GOT3 (cell line): ENCODE results near the gene IFIT3.
"Not testable (repeated sequence)": the region's sequence is repeated elsewhere in the genome, so short reads cannot be mapped to it uniquely, and the experiment has no call there.

ENCODE experiments used
- DNase-seq: peaks from one replicate; lab custom pipeline; 2025; ENCODE audit warnings: mixed read lengths; lab: John Stamatoyannopoulos, UW

IFIT3 gene, protein sequence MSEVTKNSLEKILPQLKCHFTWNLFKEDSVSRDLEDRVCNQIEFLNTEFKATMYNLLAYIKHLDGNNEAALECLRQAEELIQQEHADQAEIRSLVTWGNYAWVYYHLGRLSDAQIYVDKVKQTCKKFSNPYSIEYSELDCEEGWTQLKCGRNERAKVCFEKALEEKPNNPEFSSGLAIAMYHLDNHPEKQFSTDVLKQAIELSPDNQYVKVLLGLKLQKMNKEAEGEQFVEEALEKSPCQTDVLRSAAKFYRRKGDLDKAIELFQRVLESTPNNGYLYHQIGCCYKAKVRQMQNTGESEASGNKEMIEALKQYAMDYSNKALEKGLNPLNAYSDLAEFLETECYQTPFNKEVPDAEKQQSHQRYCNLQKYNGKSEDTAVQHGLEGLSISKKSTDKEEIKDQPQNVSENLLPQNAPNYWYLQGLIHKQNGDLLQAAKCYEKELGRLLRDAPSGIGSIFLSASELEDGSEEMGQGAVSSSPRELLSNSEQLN

DNA sequence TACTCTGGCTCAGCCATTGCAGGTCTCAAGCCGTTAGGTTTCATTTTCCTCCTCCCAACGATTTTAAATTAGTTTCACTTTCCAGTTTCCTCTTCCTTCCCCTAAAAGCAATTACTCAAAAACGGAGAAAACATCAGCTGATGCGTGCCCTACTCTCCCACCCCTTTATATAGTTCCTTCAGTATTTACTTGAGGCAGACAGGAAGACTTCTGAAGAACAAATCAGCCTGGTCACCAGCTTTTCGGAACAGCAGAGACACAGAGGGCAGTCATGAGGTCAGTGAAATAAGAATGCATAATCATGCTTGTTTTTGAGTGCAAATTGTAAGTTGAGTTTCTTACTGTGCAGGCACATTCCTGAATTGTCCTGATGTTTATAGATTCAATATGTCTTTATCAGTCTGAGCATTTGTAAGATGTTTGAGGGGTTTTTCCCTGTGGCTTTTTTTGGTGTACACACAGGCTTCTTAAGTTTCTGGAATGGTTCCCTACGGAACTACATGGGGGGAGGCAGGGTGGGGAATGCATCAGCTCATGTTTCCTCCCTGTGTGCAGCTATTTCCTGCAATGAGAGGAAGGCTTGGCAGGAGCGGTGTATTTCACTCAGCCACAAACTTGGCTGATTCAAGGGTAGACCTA, at the start of gene IFIT3:
Gene IFIT3 (plus strand): TSS at position 195 of the 639 bp plus-strand sequence. CDS start 77 bp downstream, at position 272.
- DNase-seq = peak; percentile 13

DNA sequence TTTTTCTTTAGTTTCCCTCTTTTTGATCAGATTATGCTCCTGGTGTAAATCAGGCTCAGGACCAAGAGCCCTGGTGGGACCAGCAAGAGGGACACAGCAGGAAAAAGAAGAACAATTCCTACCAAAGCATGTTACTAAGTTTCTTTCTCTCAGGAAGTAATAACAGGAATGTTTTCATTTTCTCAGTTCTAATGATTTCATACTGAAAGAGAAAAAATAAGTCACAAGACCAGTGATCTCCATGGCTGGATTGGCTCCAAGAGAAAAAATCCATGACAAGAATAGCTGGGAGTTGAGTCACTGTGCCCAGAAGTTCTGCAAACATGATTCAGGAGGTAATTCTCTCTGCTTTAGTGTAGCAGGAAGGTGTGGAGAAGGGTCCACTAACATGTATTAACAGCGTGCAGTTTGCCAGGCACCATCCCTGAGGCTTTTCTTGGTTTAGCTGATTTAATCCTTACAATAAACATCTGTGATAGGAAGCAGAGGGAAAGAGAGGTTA, 49.7 kb upstream of the IFIT3 start:
- DNase-seq = no peak

DNA sequence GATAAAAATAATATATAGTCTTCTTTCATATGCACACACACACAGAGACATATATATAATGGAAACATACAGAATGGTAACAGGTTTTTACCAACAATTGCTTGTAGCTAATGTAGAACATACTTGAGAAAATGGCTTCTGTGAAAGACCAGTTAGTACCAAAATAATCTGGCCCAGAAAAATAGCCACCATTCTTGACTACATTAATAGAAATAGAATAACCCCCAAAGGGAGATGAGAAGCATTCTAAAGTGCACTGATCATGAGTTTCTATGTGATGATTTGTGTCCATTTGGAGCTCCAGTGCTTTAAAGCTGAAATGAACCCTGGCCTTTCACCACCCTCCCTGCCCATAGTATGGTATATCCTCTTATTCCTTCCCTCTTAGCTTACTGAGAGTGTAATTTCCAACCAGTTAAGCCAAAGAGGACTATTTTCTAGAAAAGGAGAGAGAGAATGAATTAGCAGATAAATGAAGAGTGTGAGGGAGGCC, 48.9 kb upstream of the IFIT3 start:
- no peak for DNase-seq

DNA sequence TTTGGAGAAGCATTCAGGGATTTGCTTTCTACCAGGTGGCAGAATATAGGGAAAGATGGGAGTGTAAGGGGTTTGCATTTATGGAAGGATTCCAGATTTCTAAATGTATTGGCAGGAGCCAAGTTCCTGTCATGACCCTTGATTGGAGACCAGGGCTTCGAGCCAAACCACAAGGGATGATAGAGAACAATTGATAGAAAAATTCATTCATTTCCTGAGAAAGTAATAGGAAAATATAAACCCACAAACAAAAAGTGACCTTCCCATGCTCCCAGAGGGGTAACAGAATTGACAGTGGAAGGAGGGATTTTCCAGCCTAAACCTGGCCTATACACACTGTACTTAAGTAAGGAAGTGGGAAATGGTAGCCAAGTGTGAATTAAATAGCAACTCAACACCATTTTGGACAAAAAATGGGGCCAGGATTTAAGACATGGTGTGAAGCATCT, 48.4 kb upstream of the IFIT3 start:
- no peak for DNase-seq

DNA sequence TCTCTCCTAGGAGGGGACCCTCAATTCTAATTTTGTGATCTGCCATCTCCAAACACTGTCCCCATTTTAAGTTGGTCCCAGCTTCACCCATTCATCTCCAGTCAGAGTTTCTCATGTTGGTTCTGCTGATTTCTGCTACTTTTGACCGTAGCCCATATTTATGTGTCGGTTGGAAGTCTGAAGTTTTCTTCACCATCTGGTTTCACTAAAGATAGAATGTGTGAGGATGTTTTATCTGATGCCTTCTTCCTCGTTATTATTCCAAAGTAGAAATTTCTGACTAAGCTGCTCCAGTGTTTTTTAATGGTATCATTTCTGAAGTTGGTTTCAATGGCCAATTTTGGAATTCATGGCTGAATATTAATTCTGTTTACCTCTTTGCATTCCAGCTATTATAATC, 47.3 kb upstream of the IFIT3 start:
- DNase-seq = no peak

DNA sequence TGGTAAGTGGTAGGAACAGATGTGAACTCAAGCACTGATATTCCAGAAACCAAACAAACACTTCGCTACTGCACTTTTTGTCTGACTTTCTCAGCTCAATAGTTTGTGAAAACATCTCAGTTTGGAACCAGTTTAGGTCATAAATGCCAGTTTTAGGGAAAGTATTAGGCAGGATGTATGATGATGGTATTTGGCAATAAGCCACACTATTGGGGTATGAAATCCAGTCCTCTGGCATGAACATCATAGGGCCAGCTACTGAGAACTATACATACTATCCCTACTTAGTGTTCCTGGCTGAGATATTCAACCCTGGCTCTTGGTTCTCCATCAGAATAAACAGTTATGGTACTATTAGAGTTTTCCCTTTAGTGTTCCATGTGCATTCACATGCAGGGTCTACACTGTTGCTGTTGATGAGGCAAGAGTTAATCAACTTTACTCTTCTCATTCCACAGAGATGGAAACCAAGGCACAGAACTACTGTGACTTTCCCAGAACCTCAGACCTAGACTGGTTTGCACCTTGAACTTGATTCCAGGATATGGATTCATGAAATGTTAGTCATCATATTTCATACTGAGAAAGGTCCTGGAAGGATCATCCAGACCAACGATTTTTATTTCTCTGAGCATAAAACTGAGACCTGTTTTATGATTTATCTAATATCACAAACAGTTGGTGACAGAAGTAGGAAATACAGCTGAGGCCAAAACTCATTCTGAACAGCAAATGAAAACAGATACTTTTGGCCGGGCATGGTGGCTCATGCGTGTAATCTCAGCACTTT, 46.0 kb upstream of the IFIT3 start:
- no peak for DNase-seq

DNA sequence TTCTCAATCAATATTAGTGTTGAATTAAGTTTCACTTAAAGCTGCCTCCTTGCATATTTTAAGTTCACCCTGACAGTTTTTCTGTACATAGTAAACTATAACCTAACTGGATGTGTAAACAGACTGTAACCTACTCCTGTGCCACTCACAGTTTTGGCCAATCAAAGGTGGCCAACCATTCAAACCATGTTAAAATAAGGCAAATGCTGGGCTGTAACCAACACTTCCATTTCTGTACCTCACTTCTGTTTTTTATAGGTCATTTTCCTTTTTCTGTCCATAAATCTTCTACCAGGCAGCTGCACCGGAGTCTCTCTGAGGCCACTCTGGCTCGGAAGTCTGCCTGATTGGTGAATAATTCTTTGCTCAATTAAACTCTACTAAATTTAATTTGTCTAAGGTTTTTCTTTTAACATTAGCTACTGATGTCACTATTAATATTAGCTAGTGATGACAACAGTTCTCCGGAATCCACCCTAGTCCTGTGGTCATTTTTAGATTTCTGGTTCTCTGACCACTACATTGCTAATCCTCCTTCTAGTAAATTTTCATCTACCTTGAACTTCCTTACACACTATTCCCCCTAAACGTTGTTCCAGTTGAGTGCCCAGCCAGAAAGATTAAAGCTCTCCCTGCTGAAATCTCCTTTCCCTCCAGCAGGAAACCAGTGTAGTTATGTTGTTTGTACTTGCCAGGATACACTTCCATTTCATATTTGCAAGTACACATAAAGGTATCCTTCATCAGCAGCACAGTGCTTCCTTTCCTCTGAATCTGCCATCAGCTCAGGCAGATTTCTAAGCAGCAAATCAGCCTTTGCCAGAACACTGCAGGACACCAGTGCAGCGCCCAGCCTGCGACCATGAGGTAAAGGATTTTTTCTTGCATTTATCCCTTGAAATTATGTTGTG, 44.5 kb upstream of the IFIT3 start:
- no peak for DNase-seq

DNA sequence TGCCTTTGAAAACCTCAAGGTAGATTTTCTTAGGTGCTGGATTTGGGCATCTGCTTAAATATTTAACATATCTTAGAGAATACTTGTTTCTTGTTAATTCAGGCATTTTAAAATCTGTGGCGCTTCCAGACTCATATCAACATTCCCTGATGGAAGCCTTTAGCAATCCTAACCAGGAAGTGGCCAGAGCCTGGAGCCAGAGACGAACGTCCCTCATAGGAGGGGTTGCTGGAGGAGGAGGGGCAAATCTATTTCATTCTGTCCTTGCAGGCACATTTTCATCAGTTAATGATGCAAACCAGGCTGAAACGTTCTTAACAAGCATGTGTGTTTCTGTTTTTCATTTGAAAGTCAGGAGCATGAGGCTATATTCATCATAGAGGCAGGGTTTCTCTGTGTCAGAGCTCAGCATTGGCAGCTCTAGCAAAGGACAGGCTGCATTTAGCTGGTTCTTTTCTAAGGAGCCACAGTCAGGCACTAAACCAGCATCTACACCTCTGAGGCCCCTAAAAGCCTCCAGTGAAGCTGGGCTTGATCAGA, 43.8 kb upstream of the IFIT3 start:
- DNase-seq = no peak

DNA sequence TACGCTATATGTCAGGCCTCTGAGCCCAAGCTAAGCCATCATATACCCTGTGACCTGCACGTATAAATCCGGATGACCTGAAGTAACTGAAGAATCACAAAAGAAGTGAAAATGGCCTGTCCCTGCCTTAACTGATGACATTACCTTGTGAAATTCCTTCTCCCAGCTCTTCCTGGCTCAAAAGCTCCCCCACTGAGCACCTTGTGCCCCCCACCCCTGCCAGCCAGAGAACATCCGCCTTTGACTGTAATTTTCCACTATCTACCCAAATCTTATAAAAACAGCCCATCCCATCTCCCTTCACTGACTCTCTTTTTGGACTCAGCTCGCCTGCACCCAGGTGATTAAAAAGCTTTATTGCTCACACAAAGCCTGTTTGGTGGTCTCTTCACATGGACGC, 43.1 kb upstream of the IFIT3 start:
- DNase-seq = not testable (repeated sequence)

DNA sequence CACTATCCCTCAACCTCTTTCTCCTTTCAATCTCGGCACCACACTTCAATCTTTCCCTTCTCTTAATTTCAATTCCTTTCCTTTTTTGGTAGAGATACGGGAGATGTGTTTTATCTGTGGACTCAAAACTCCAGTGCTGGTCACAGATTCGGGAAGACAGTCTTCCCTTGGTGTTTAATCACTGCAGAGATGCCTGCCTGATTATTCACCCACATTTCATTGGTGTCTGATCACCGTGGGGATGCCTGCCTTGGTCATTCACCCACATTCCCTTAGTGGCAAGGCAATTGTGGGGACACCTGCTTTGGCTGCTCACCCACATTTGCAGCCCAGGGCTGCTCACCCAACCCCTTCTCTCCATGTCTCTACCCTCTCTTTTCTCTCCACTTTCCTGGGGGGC, 42.5 kb upstream of the IFIT3 start:
- not testable (repeated sequence) for DNase-seq

DNA sequence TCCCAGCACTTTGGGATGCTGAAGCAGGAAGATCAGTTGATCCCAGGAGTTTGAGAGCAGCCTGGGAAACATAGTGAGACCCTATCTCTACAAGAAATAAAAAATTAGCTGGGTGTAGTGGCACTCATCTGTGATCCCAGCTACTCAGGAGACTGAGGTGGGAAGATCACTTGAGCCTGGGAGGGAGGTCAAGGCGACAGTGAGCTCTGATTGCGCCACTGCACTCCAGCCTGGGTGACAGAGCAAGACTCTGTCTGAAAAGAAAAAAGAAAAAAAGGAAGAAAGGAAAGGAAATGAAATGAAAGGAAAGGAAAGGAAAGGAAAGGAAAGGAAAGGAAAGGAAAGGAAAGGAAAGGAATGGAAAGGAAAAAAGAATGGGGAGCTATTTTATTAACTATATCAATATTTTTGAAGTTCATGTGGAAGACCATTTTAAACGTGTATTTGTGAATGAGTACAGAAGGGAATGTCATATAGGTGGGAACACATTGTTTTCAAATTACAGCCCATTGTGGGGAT, 33.0 kb upstream of the IFIT3 start:
- DNase-seq = no peak

DNA sequence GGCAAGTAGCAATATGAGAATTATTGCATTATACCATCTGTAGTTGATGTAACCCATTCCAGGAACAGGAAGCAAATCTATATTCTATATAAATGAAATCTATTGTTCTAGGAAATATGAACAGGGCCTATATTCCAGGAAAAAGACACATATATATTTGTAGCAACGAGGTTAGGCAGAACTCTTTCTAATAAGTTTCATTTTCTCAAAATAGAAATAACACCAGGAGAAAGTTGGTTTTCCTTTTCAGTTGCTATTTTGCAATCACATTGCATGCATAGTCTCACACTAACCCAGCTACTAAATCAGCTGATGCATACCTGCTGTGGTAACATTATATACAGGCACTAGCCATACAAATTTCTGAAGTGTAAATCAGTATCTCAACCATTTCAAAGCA, 32.2 kb upstream of the IFIT3 start:
- no peak for DNase-seq

DNA sequence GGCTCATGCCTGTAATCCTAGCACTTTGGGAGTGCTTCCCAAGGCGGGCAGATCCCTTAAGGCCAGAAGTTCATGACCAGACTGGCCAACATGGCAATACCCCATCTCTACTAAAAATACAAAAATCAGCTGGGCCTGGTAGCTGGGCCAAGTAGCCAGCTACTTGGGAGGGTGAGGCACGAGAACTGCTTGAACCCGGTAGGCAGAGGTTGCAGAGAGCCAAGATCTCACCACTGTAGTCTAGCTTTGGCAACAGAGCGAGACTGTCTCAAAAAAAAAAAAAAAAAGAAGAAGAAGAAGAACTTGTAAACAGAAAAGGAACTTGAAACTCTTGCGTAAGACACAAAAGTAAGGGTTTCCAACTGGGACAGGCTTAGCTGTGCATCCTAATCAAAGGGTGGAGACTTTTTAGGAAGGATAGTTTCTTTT, 31.6 kb upstream of the IFIT3 start:
- DNase-seq = no peak

DNA sequence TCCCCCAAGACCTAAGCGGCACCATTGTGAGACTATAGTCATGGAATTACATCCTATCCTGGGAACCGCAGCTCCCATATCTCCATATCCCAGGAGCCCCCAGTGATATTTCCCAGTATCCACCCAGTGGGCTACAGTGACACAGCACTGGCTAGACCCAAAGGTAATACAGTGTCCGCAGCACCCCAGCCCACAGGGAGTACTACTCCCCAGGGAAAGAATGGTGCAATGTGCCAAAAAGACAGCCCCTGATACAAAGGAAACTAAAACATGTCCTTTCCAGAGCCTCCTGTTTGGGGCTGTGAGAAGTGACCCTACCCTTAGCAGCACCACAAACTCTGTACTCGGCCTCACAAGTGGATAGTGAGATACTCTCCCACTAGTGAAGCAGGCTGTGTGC, 30.4 kb upstream of the IFIT3 start:
- no peak for DNase-seq

DNA sequence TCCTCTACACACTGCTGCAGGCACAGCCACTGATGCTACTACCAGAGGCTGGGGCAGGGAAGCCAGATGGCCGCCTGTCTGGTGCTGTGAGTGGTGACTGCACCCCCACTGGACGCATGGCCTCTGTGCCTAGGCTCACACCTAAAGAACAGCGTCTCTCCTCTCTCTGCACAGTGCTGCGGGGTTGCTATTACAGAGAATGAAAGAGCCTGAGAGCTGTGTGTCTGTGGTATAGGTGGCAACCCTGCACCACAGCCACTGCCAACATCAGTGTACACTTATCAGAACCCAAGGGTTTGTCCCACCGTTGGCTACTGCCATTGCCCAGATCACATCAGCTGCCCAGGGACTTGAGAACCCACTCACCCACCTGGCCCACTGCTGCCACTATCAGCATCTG, 30.0 kb upstream of the IFIT3 start:
- no peak for DNase-seq

DNA sequence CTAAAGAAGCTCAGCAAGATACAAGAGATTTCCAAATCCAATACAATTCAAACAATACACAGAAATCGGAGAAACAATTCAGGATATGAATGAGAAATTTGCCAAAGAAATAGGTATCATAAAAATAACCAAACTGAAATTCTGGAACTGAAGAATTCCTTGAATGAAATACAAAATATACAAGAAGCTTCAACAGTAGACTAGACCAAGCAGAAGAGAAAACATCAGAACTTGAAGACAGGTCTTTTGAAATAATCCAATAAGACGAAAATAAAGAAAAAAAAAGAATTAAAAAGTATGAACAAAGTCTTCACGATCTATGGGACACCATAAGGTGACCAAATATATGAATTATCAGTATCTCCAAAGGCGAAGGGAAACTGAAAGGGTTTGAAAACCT, 28.8 kb upstream of the IFIT3 start:
- DNase-seq = no peak

DNA sequence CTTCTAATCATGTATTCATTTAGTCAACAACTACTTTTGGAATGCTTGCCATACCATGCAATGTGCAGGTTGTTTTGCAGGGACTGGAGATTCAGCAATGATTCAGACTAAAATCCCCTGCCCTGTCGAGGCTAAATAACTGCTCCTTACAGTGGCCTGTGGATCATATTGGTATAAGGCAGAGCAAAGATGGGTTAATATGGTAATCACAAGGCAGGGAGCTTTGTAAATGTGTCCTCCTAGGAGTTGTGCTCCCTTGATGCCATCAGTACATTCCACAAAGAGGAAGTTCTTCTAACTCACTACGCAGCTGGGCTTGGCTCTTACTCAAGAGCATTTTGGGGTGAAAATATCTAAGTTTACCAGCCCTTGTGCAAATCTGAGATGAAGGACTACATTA, 26.6 kb upstream of the IFIT3 start:
- no peak for DNase-seq

DNA sequence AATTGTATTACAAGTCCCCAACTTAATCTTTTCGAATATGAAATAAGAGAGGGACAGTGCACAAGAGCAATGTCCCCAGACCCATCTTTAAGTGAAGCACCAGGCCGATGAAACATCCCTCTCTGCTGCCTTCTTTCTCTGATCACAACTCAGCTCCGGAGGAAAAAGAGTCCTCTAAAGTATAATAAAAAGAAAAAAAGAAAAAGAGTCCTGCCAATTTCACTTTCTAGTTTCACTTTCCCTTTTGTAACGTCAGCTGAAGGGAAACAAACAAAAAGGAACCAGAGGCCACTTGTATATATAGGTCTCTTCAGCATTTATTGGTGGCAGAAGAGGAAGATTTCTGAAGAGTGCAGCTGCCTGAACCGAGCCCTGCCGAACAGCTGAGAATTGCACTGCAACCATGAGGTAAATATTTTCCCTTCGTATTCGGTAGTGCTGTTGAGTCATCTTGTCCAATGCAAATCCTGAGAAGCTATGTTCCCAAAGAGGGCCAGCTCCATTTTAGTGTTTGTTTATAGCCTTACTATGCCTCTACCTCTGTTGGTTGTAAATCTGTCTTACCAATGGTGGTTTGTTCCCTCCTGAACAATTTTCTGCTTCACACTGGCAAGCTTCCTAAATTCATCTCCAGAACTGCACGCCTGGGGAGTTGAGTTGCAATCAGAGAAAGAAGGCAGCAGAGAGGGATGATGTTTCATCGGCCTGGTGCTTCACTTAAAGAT, 25.9 kb upstream of the IFIT3 start, which contains the start of gene IFIT2:
Gene IFIT2 (plus strand): TSS at position 326 of the 725 bp plus-strand sequence. CDS start 78 bp downstream, at position 404.
- no peak for DNase-seq

DNA sequence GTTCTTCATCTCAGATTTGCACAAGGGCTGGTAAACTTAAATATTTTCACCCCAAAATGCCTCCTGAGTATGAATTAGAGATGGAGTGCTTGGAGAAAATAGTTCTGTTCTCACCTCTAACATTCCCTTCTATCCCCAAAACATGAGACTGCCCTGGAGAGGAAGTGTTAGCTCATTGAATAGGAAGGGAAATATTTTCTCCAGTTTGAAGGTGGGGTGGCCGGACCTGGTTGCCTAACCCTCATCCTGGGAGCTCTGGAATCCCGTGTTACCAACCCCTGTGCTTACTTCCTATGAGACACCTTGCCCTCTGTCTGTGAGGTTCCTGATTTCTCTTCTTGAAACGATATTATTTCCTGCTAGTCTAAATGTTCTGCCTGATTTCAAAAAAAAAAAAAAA, 25.2 kb upstream of the IFIT3 start:
- no peak for DNase-seq

DNA sequence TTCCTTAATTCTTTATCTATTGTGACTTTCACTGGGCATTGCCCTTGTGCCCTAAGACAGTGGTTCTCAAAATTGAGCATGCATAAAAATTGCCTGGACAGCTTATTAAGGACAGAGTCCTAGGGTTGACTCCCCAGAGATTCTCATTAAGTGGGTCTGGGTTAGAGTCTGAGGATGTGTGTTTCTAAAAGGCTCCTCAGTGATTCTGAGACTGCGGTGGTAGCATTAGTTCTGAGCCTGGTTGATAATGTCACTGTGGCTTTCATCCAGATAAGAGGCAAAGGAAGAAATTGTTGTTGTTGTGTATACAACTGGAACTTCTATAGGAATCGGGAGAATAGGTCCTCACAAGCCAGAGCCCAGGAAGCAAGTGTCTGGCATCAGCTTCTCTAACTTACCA, 24.6 kb upstream of the IFIT3 start:
- DNase-seq = no peak
